Measurements from ENCODE around the gene TPRN.
A peak's percentile ranks its signal among the peaks of the same experiment; 100 is the strongest.

The TPRN gene

DNA sequence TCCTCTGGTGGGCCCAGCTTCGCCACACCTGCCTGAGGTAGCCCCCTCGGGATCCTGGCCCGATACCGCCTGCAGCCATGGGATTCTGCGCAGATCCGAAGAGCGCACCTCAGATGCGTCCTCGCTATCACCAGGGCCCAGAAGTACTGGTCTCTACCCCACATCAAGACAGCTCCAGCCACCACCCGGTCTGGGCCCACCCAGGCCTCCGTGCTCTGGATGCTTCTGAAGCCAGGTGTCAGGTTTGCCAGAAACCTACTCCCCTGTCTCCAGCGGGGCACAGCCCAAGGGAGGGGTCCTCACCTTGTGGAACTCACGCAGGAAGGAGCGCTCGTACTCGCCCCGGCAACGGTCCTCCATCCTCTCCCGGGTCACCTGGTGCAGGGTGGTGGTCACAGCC is 14.6 kb downstream of the TPRN start:
- no peak overlapping the region for H2BK120ac ChIP-seq (ENCODE audit: low read depth, low read length)
- no peak for DNase-seq
- H2BK5ac ChIP-seq (ENCODE audit: low read depth, low read length, poor library complexity, severe bottlenecking): no peak overlapping the region
- H3K27ac ChIP-seq (ENCODE audit: low read length, poor library complexity, severe bottlenecking): no peak overlapping the region
- peaks cover 48% of the 10 kb centered on the region for H3K79me1 ChIP-seq (replicated peaks; ENCODE audit: low read length, poor library complexity, severe bottlenecking)
- peaks cover 74 to 76% of the 10 kb centered on the region in 2 experiments for H3K36me3 ChIP-seq (ENCODE audit: control insufficient read depth in 1 of 2, insufficient read depth in 2 of 2, low read depth in 1 of 2, low read length in 2 of 2)
- H2BK15ac ChIP-seq (ENCODE audit: low read depth, poor library complexity, severe bottlenecking): no peak overlapping the region
- no peak overlapping the region for H3K14ac ChIP-seq (ENCODE audit: low read length in 2 of 2)
- no peak overlapping the region for H3K4ac ChIP-seq (ENCODE audit: low read depth in 1 of 2, low read length in 2 of 2)
- H2AK5ac ChIP-seq (ENCODE audit: low read length, severe bottlenecking): no peak overlapping the region
- no peak overlapping the region for H3K4me2 ChIP-seq (ENCODE audit: low read length, poor library complexity, severe bottlenecking)
- no peak overlapping the region for H3K23ac ChIP-seq (ENCODE audit: low read length in 2 of 2)
- no peak overlapping the region for H2BK12ac ChIP-seq (ENCODE audit: low read length in 2 of 2)
- no peak overlapping the region for H4K8ac ChIP-seq (ENCODE audit: low read length)
- no peaks in the 10 kb centered on the region for H3K27me3 ChIP-seq (ENCODE audit: control insufficient read depth in 1 of 2, insufficient read depth in 1 of 2, low read length in 2 of 2)
- no peak overlapping the region for H4K91ac ChIP-seq (ENCODE audit: low read length)
- 92% methylated on average over 19 of the region's 19 CpGs for WGBS
- no peak overlapping the region for H3K18ac ChIP-seq (ENCODE audit: low read depth in 1 of 2, low read length in 2 of 2)
- peaks cover 34% of the 10 kb centered on the region for H3K4me1 ChIP-seq (ENCODE audit: control insufficient read depth, insufficient read depth, low read depth, low read length)
- H3K4me3 ChIP-seq (ENCODE audit: insufficient read depth in 1 of 2, low read depth in 1 of 2, low read length in 2 of 2): no peak overlapping the region
- H3K9me3 ChIP-seq (ENCODE audit: control insufficient read depth, low read length): no peaks in the 10 kb centered on the region
- H3K9ac ChIP-seq (ENCODE audit: low read length): no peak overlapping the region
- no peak overlapping the region for H2AFZ ChIP-seq (ENCODE audit: low read depth, low read length)

DNA sequence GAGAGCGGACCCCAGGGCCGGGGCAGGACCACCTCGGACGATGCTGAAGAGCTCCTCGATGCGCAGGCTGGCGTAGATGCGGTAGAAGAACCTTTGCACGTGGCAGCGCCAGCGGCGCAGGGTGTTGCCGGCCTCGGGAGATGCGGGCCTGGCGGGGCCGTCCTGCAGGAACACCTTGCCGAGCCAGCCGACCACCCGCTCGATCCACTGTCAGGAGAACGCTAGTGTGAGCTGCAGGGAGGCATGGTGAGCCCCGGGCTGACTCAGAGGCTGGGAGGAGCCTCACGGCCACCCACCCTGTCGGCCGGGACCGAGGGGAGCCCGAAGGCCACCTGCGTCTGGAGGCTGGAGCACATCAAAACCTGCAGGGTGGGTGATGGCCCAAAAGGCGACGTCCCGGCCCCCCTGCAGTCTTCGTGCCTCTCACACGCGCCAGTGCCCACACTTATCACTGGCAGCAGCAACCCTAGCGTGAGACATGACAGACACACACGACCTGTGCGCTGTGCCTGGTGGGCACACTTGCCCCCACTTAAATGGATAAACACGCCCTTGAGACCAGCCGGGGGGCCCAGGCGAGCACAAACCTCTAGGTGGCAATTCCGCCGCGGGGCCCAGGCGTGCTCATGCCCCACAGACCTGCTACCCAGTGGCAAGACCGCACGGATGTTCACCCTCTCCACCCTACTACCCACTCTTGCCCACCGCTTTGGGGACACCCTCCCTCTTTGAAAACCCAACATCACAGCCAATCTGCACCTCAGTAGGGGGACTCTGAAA is 15.5 kb downstream of the TPRN start:
- WGBS: 98% methylated on average over 46 of the region's 48 CpGs
- no peak for DNase-seq

GRCh38 chr9:137183980-137184595 is 16.5 kb downstream of the TPRN start:
- Histone ChIP-seq H3K14ac (ENCODE audit: low read length in 2 of 2) (no peak overlapping the region), H3K27ac (ENCODE audit: low read length, poor library complexity, severe bottlenecking) (no peak overlapping the region), H3K36me3 (ENCODE audit: control insufficient read depth in 1 of 2, insufficient read depth in 2 of 2, low read depth in 1 of 2, low read length in 2 of 2) (peaks cover 76 to 79% of the 10 kb centered on the region in 2 experiments), H3K23ac (ENCODE audit: low read length in 2 of 2) (no peak overlapping the region), H3K4me2 (ENCODE audit: low read length, poor library complexity, severe bottlenecking) (no peak overlapping the region), H2BK15ac (ENCODE audit: low read depth, poor library complexity, severe bottlenecking) (no peak overlapping the region), H4K8ac (ENCODE audit: low read length) (no peak overlapping the region), H3K18ac (ENCODE audit: low read depth in 1 of 2, low read length in 2 of 2) (no peak overlapping the region), H3K9me3 (ENCODE audit: control insufficient read depth, low read length) (no peaks in the 10 kb centered on the region), H3K4me3 (ENCODE audit: insufficient read depth in 1 of 2, low read depth in 1 of 2, low read length in 2 of 2) (no peak overlapping the region), H3K9ac (ENCODE audit: low read length) (no peak overlapping the region), H2BK120ac (ENCODE audit: low read depth, low read length) (no peak overlapping the region), H3K4me1 (ENCODE audit: control insufficient read depth, insufficient read depth, low read depth, low read length) (peaks cover 20% of the 10 kb centered on the region), H2AFZ (ENCODE audit: low read depth, low read length) (no peak overlapping the region), H2BK5ac (ENCODE audit: low read depth, low read length, poor library complexity, severe bottlenecking) (no peak overlapping the region), H3K27me3 (ENCODE audit: control insufficient read depth in 1 of 2, insufficient read depth in 1 of 2, low read length in 2 of 2) (no peaks in the 10 kb centered on the region), H3K79me1 (replicated peaks; ENCODE audit: low read length, poor library complexity, severe bottlenecking) (peaks cover 49% of the 10 kb centered on the region), H2AK5ac (ENCODE audit: low read length, severe bottlenecking) (no peak overlapping the region), H2BK12ac (ENCODE audit: low read length in 2 of 2) (no peak overlapping the region), H3K4ac (ENCODE audit: low read depth in 1 of 2, low read length in 2 of 2) (no peak overlapping the region), H4K91ac (ENCODE audit: low read length) (no peak overlapping the region)
- 95% methylated on average over 27 of the region's 27 CpGs for WGBS
- no peak for DNase-seq

More for the DNA sequence above, 15.5 kb downstream of the TPRN start:
- no peak overlapping the region for H4K8ac ChIP-seq (ENCODE audit: low read length)
- no peak overlapping the region for H3K4me2 ChIP-seq (ENCODE audit: low read length, poor library complexity, severe bottlenecking)
- H3K9ac ChIP-seq (ENCODE audit: low read length): no peak overlapping the region
- H4K91ac ChIP-seq (ENCODE audit: low read length): peak overlapping the region; percentile 20
- H3K4ac ChIP-seq (ENCODE audit: low read depth in 1 of 2, low read length in 2 of 2): no peak overlapping the region
- H3K27me3 ChIP-seq (ENCODE audit: control insufficient read depth in 1 of 2, insufficient read depth in 1 of 2, low read length in 2 of 2): no peaks in the 10 kb centered on the region
- no peak overlapping the region for H3K18ac ChIP-seq (ENCODE audit: low read depth in 1 of 2, low read length in 2 of 2)
- peaks cover 45% of the 10 kb centered on the region for H3K79me1 ChIP-seq (replicated peaks; ENCODE audit: low read length, poor library complexity, severe bottlenecking)
- no peak overlapping the region for H3K4me3 ChIP-seq (ENCODE audit: insufficient read depth in 1 of 2, low read depth in 1 of 2, low read length in 2 of 2)
- H2AFZ ChIP-seq (ENCODE audit: low read depth, low read length): no peak overlapping the region
- H3K4me1 ChIP-seq (ENCODE audit: control insufficient read depth, insufficient read depth, low read depth, low read length): peaks cover 28% of the 10 kb centered on the region
- peaks cover 73 to 76% of the 10 kb centered on the region in 2 experiments for H3K36me3 ChIP-seq (ENCODE audit: control insufficient read depth in 1 of 2, insufficient read depth in 2 of 2, low read depth in 1 of 2, low read length in 2 of 2)
- no peaks in the 10 kb centered on the region for H3K9me3 ChIP-seq (ENCODE audit: control insufficient read depth, low read length)
- H2BK5ac ChIP-seq (ENCODE audit: low read depth, low read length, poor library complexity, severe bottlenecking): no peak overlapping the region
- H2AK5ac ChIP-seq (ENCODE audit: low read length, severe bottlenecking): no peak overlapping the region
- H2BK120ac ChIP-seq (ENCODE audit: low read depth, low read length): no peak overlapping the region
- no peak overlapping the region for H2BK15ac ChIP-seq (ENCODE audit: low read depth, poor library complexity, severe bottlenecking)
- H3K23ac ChIP-seq (ENCODE audit: low read length in 2 of 2): no peak overlapping the region
- no peak overlapping the region for H2BK12ac ChIP-seq (ENCODE audit: low read length in 2 of 2)
- no peak overlapping the region for H3K27ac ChIP-seq (ENCODE audit: low read length, poor library complexity, severe bottlenecking)
- H3K14ac ChIP-seq (ENCODE audit: low read length in 2 of 2): no peak overlapping the region

GRCh38 chr9:137182836-137183235 is 17.7 kb downstream of the TPRN start:
- Histone ChIP-seq H2BK5ac (ENCODE audit: low read depth, low read length, poor library complexity, severe bottlenecking) (no peak overlapping the region), H2BK15ac (ENCODE audit: low read depth, poor library complexity, severe bottlenecking) (no peak overlapping the region), H3K18ac (ENCODE audit: low read depth in 1 of 2, low read length in 2 of 2) (no peak overlapping the region), H3K14ac (ENCODE audit: low read length in 2 of 2) (no peak overlapping the region), H3K27me3 (ENCODE audit: control insufficient read depth in 1 of 2, insufficient read depth in 1 of 2, low read length in 2 of 2) (no peaks in the 10 kb centered on the region), H3K4me2 (ENCODE audit: low read length, poor library complexity, severe bottlenecking) (no peak overlapping the region), H3K23ac (ENCODE audit: low read length in 2 of 2) (no peak overlapping the region), H2BK120ac (ENCODE audit: low read depth, low read length) (no peak overlapping the region), H3K4me3 (ENCODE audit: insufficient read depth in 1 of 2, low read depth in 1 of 2, low read length in 2 of 2) (no peak overlapping the region), H2BK12ac (ENCODE audit: low read length in 2 of 2) (no peak overlapping the region), H3K4ac (ENCODE audit: low read depth in 1 of 2, low read length in 2 of 2) (no peak overlapping the region), H3K27ac (ENCODE audit: low read length, poor library complexity, severe bottlenecking) (no peak overlapping the region), H3K4me1 (ENCODE audit: control insufficient read depth, insufficient read depth, low read depth, low read length) (peaks cover 26% of the 10 kb centered on the region), H4K8ac (ENCODE audit: low read length) (no peak overlapping the region), H3K9me3 (ENCODE audit: control insufficient read depth, low read length) (no peaks in the 10 kb centered on the region), H3K36me3 (ENCODE audit: control insufficient read depth in 1 of 2, insufficient read depth in 2 of 2, low read depth in 1 of 2, low read length in 2 of 2) (peaks cover 76 to 91% of the 10 kb centered on the region in 2 experiments), H2AFZ (ENCODE audit: low read depth, low read length) (no peak overlapping the region), H3K79me1 (replicated peaks; ENCODE audit: low read length, poor library complexity, severe bottlenecking) (peaks cover 45% of the 10 kb centered on the region), H4K91ac (ENCODE audit: low read length) (no peak overlapping the region), H3K9ac (ENCODE audit: low read length) (no peak overlapping the region), H2AK5ac (ENCODE audit: low read length, severe bottlenecking) (no peak overlapping the region)
- no peak for DNase-seq
- WGBS: 95% methylated on average over 17 of the region's 17 CpGs
